Prostate gland (tissue), 2 donors: ENCODE measurements around the gene CRB2. TPM values are rescaled to one million over a fixed set of nuclear protein-coding genes. Genes with fewer than 3 reads are reported as not detected.

Experiments used
- DNase-seq: peaks from one replicate; pipeline ENCODE4 v3.0.0-alpha.2; 2019; ENCODE audit warnings: low spot score
- H3K27ac ChIP-seq, 2 donors: fragments of 200-600 bp; sonication (generic); 2 replicates each; pipeline ENCODE4 v1.5.1; 2017 to 2019
- H3K27me3 ChIP-seq: fragments of 200-600 bp; sonication (generic); replicated peaks from 2 replicates; pipeline ENCODE4 v1.5.1; 2019; ENCODE audit not compliant: insufficient read depth
- H3K36me3 ChIP-seq, 2 donors: fragments of 200-600 bp; sonication (generic); 1 replicate in 1 of 2; 2 replicates in 1 of 2; pipeline versions ENCODE4 v1.5.1 to v1.8.1; 2017 to 2019
- H3K4me1 ChIP-seq: fragments of 200-600 bp; sonication (generic); replicated peaks from 2 replicates; pipeline ENCODE4 v1.5.1; 2019
- H3K4me3 ChIP-seq, 2 donors: fragments of 200-600 bp; sonication (generic); 2 replicates each; pipeline ENCODE4 v1.5.1; 2017 to 2019
- H3K9me3 ChIP-seq: fragments of 200-600 bp; sonication (generic); 2 replicates; pipeline ENCODE4 v1.5.1; 2017
- CTCF ChIP-seq, 4 experiments: fragments of 200-600 bp in 2 of 4; fragments of 450-650 bp in 2 of 4; sonication (generic) in 2 of 4; IDR thresholded peaks; 1 replicate in 3 of 4; 2 replicates in 1 of 4; pipeline ENCODE4 v1.5.1; 2016 to 2019; ENCODE audit warnings: antibody characterized with exemption in 4 of 4, mild to moderate bottlenecking in 2 of 4, moderate library complexity in 2 of 4
- POLR2A ChIP-seq: fragments of 450-650 bp; IDR thresholded peaks from one replicate; pipeline ENCODE4 v1.6.1; 2016; ENCODE audit warnings: antibody characterized with exemption, mild to moderate bottlenecking
- POLR2AphosphoS5 ChIP-seq: sonication (generic); formaldehyde crosslinking; IDR thresholded peaks from one replicate; pipeline ENCODE4 v1.6.1; 2017; ENCODE audit warnings: antibody characterized with exemption
- WGBS: methylation state at CpG from one replicate; pipeline ENCODE4 v1.1.5; 2018; 5-methylcytosine and 5-hydroxymethylcytosine counted together
- intact Hi-C: fragments of 100-400 bp; cut with DNase I; formaldehyde crosslinking; loops from one replicate; pipeline ENCODE4 v1.14.2; 2022
- total RNA-seq, 2 donors: library from RNA; depleted of rRNA; stranded (reverse); fragments of >200 nt; gene quantifications; one replicate each; pipeline ENCODE4 v1.1.0, GENCODE V29; 2016

Gene CRB2
- total RNA-seq, 2 donors from 2014 or later, result 1.7 TPM; not detected in 1

GRCh38 chr9:123361731-123362510 lies 5.9 kb downstream of the CRB2 start:
- Histone ChIP-seq H3K27ac (no peak overlapping the region), H3K4me1 (no peaks in the 10 kb centered on the region), H3K4me3 (no peak overlapping the region), H3K36me3 (no peaks in the 10 kb centered on the region), H3K9me3 (no peaks in the 10 kb centered on the region), H3K27me3 (no peaks in the 10 kb centered on the region)
- TF ChIP-seq CTCF (IDR thresholded peaks at IDR 0.05), result no peak
- no peak for TF ChIP-seq POLR2A
- TF ChIP-seq POLR2AphosphoS5, result no peak
- intact Hi-C loops, result no loop called here
- no peak for DNase-seq
- WGBS, result 64% methylated on average over 11 of the region's 11 CpGs

- no peaks in the 10 kb centered on the region for H3K4me1 ChIP-seq
- no peaks in the 10 kb centered on the region for H3K27me3 ChIP-seq
- no peaks in the 10 kb centered on the region for H3K36me3 ChIP-seq
- 89% methylated on average over 19 of the region's 23 CpGs for WGBS
- no peak overlapping the region for H3K27ac ChIP-seq
- H3K9me3 ChIP-seq, result no peaks in the 10 kb centered on the region
- TF ChIP-seq CTCF (IDR thresholded peaks at IDR 0.05) (no peak), POLR2A (no peak), POLR2AphosphoS5 (no peak)
- DNase-seq, result no peak
- intact Hi-C loops, result no loop called here
- no peak overlapping the region for H3K4me3 ChIP-seq
Observed at GRCh38 chr9:123362856-123363255, 6.9 kb downstream of the CRB2 start.

- no peak overlapping the region for H3K27ac ChIP-seq
- H3K9me3 ChIP-seq, result no peaks in the 10 kb centered on the region
- 78% methylated on average over 11 of the region's 11 CpGs for WGBS
- no peaks in the 10 kb centered on the region for H3K4me1 ChIP-seq
- no peaks in the 10 kb centered on the region for H3K36me3 ChIP-seq
- intact Hi-C loops, result no loop called here
- no peaks in the 10 kb centered on the region for H3K27me3 ChIP-seq
- H3K4me3 ChIP-seq, result no peak overlapping the region
- TF ChIP-seq CTCF (IDR thresholded peaks at IDR 0.05) (no peak), POLR2A (no peak), POLR2AphosphoS5 (no peak)
- no peak for DNase-seq
Observed at GRCh38 chr9:123364241-123364824, 8.3 kb downstream of the CRB2 start.

- Histone ChIP-seq H3K4me1 (no peaks in the 10 kb centered on the region), H3K27ac (no peak overlapping the region), H3K9me3 (no peaks in the 10 kb centered on the region), H3K27me3 (no peaks in the 10 kb centered on the region), H3K36me3 (no peaks in the 10 kb centered on the region), H3K4me3 (no peak overlapping the region)
- WGBS, result 91% methylated on average over 12 of the region's 12 CpGs
- TF ChIP-seq POLR2A, result no peak
- no peak for TF ChIP-seq CTCF (IDR thresholded peaks at IDR 0.05)
- TF ChIP-seq POLR2AphosphoS5, result no peak
- DNase-seq, result no peak
- intact Hi-C loops, result no loop called here
Observed at GRCh38 chr9:123365287-123365880, 9.4 kb downstream of the CRB2 start.
